HG03342 (cell line): Measurements from ENCODE around the gene GPX2.

ENCODE experiments used
- ATAC-seq: cut with Tn5 transposase; IDR thresholded peaks from one replicate; pipeline ENCODE4 v1.9.1; 2021; ENCODE audit warnings: mild to moderate bottlenecking, moderate library complexity; ENCODE audit not compliant: unreplicated experiment

Gene GPX2

GRCh38 chr14:64940336-64940910 is 2.1 kb downstream of the GPX2 start:
- no peak for ATAC-seq

- no peak for ATAC-seq
Measured at GRCh38 chr14:64939817-64940190, 2.7 kb downstream of the GPX2 start.

GRCh38 chr14:64938972-64939816 is 3.4 kb downstream of the GPX2 start:
- ATAC-seq: no peak

- no peak for ATAC-seq
Measured at GRCh38 chr14:64937821-64938193, 4.7 kb downstream of the GPX2 start.

GRCh38 chr14:64937171-64937820 is 5.2 kb downstream of the GPX2 start:
- no peak for ATAC-seq

GRCh38 chr14:64935508-64935907 is 7.0 kb downstream of the GPX2 start:
- ATAC-seq: no peak

GRCh38 chr14:64934338-64934929 is 8.1 kb downstream of the GPX2 start:
- ATAC-seq: no peak

- ATAC-seq: no peak
Measured at GRCh38 chr14:64932231-64932630, 10.3 kb downstream of the GPX2 start.

GRCh38 chr14:64931123-64931522 is 11.4 kb downstream of the GPX2 start:
- ATAC-seq: no peak

- no peak for ATAC-seq
Measured at GRCh38 chr14:64930085-64930843, 12.3 kb downstream of the GPX2 start.

GRCh38 chr14:64929014-64929359 is 13.6 kb downstream of the GPX2 start:
- no peak for ATAC-seq

GRCh38 chr14:64928239-64929013 is 14.1 kb downstream of the GPX2 start:
- ATAC-seq: peak; percentile 57

- ATAC-seq: no peak
Measured at GRCh38 chr14:64927031-64927430, 15.5 kb downstream of the GPX2 start.

- ATAC-seq: no peak
Measured at GRCh38 chr14:64926398-64926995, 16.0 kb downstream of the GPX2 start.

- no peak for ATAC-seq
Measured at GRCh38 chr14:64923015-64923414, 19.5 kb downstream of the GPX2 start.

GRCh38 chr14:64920465-64920864 is 22.1 kb downstream of the GPX2 start:
- no peak for ATAC-seq

- ATAC-seq: no peak
Measured at GRCh38 chr14:64919618-64920017, 22.9 kb downstream of the GPX2 start.

GRCh38 chr14:64919215-64919614 is 23.3 kb downstream of the GPX2 start:
- no peak for ATAC-seq

GRCh38 chr14:64918216-64918615 is 24.3 kb downstream of the GPX2 start:
- ATAC-seq: no peak

- ATAC-seq: no peak
Measured at GRCh38 chr14:64915797-64916196, 26.7 kb downstream of the GPX2 start.
